NCI-H2196 (cell line): ENCODE measurements around the gene EYA2.

Experiments used
- DNase-seq: peaks from one replicate; lab custom pipeline; 2025; ENCODE audit not compliant: unreplicated experiment; lab: John Stamatoyannopoulos, UW

Gene EYA2

DNA sequence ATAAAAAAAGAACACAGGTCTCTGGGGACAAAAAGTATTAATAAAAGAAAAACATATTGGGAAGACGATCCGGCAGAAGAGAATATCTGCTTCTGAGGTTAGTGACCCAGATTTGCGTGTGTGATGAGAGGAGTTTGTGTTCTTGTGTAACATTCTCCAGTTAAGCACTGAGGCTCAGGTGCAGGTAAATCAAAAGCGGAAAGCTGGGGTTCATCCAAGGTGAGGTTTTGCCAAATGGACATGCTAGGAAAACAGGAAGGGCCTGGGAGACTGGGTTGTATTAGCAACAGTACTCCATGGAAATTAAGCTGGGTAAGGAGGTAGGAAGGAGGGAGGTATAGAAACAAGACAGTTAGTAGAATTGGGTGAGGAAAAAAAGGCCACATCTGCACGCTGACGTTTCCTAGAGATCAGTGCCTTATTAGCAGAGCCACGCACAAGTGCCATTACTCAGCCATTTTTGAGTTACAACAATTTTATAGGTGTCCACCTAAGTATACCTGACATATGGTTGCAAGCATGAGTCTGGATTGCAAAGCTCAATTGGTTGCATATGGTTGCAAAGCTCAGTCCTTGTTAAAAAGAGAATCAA lies 322.3 kb downstream of the EYA2 start:
- no peak for DNase-seq

DNA sequence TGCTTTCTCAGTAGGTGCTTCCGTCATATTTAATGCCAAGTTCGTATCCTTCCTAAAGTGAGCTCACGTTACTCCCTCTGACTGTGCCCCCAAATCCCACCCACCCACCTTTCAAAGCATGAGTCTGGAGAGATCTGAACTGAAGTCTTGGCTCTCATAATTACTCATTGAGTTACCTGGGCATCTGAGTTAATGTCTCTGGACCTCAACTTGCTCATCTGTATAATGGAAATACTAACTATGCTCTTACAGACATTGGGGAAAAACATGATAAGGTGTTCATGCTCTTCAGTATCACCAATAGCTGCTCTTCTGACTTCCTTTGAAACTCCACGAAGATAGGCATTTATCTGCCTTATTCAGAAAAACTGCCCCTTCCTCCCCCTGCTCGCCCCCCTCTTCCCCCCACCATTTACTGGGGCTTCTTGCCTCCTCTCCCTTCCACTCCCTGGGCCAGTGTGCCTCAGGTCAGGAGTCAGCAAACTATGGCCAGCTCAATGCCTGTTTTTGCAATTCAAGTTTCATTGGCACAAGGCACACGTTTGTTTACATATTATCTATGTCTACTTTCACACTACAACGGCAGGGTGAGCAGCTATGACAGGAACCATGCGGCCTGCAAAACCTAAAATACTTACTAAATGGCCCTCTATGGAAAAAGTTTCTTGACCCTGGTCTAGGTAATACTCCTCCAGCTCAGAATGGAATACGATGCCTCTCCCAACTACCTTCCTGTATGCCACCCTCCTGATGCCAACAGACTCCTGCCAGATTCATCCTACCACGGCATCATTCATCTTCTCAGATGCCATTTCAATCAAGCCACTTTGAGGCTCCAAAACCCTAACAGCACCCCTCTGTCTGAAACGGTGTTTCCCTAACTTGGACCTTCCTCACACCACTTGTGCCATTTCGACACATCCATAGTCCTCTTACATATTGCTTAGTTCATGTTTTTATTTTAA lies 323.1 kb downstream of the EYA2 start:
- no peak for DNase-seq

DNA sequence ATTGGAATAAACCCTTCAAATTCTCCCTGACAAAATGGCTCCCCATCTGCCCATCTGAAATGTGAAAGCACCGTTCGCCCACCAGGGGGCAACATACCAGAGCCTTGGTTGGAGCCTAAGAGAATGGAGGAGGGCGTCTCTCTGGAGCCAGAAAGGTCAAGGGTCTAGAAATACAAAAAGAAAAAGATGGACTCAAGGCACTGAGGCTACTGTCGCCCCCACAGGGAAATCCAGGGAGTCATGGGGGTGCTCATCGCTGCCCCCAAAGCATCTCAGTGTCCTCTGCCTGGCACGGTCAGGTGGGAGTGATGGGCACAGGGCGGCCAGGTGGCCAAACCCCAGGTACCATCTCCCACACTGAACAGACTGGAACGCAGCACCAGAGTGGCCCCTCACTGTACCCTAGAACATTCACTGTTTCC lies 325.5 kb downstream of the EYA2 start:
- peak; percentile 19 for DNase-seq

DNA sequence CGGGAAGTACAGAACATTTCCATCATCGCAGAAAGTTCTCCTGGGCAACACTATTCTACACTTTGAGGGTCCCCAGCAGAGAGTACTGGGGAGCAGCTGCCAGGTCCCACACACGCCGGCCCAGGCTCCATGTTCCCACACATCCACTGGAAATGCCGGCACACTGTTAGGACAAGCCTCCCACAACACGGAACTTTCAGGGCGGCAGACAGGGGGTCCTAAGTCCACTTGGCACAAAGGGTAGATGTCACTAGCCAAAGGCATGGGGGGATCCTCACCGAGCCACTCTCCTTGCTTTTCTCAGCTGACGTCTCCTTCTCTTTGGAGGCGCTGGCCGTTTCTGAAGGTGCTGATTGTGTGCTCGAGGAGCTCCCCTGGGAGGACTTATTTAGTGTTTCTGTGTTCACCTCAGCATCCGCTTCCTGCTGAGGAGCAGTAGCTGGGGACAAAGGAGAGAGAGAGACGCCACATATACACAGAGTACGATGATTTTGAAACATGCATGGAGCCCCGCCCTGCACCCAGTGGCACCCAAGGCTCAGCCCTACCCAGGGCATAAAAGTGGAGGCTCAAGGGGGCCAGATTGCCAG lies 326.5 kb downstream of the EYA2 start:
- no peak for DNase-seq

DNA sequence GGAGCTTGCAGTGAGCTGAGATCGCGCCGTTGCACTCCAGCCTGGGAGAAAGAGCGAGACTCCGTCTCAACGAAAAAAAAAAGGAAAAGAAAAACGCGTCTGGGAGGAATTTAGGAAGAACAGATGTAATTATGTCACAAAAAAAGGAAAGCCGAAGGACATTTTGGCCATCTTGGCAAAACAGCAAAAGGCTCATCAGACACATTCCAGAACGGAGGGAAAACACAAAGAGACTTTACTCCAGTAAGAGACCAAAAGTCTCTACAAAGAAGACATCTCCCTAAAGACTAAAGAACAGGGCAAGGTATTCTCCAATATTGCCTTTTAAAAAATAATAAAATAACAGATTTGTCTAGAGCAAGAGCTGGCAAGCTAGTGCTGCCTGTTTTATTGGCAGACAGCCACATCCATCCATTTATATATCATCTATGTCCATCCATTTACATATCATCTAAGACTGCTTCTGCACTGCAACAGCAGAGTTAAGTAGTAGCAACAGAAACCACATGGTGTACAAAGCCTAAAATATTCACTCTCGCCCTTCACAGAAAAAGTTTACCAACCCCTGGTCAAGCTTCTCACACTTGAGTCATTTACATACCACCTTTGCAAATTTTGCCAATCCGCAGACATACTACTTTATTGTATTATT lies 328.0 kb downstream of the EYA2 start:
- no peak for DNase-seq

DNA sequence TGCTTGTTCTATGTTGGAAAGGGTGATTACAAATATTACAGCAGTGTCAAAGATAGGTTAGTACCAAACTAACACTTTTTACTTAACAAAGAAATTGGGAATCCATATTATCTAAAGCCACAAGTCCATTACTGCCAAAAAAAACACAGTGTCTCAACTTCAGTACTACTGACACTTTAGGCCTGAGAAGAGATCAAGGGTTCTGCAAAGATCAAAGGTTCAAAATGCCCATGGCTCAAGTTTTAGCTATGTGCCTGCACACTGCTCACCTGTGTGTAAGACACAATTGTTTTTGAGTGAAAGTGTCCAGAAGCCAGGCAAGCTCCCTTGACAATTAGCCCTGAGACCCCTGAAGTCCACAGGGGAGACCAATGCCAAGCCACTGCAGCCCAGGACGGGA lies 329.3 kb downstream of the EYA2 start:
- no peak for DNase-seq

DNA sequence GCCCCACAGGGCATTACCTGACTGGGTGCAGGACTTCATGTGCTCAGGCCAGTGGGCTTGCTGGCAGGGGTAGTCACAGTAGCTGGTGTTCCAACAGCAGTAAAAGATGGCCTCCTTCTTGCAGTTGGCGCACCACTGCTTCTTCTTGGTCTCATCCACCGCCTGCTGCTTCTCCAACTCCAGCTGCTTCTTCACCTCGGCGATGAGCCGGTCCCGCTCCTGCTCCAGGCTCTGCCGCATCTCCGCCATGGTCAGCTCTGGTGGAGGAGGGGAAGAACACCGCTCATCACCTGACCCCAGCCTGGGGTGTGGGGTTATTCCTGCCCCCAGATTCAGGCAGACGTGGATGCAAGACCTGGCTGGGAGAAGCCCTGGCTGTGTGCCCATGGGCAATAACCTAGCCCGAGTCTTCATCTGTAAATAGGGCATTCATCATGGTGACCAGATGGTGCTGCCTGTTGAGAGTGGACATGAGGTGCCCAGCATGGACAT lies 329.7 kb downstream of the EYA2 start:
- DNase-seq = no peak

DNA sequence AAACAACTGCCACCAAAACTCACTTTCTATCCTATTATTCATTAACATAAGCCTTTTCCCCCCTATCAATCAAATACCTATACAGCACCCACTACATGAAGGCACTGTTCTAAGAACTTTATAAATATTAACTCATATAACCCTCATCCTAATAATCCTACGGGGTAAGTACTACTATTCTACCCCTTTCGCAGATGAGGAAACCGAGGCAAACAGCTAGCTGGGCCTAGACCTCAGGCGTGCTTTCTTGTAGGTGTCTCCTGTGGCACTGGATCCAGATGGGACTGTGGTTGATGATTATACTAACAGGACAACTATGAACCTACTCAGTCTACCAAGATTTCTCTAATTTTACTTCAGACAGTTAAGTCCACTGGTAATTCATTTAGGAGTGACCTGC lies 330.2 kb downstream of the EYA2 start:
- DNase-seq = no peak

DNA sequence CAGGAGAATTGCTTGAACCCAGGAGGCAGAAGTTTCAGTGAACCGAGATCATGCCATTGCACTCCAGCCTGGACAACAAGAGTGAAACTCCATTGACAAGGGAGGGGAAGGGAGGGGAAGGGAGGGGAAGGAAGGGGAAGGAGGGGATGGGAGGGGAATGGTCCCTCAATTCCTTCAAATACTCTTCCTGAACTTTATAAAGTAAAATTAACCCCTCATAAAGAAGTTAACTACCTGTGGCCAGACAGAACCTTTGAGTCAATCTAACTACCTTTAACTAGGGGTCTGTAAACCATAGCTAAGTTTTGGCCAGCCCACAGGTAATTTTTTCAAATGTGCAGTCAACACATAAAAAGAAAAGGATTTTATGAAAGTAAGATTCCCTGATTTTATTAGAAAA lies 330.8 kb downstream of the EYA2 start:
- no peak for DNase-seq

DNA sequence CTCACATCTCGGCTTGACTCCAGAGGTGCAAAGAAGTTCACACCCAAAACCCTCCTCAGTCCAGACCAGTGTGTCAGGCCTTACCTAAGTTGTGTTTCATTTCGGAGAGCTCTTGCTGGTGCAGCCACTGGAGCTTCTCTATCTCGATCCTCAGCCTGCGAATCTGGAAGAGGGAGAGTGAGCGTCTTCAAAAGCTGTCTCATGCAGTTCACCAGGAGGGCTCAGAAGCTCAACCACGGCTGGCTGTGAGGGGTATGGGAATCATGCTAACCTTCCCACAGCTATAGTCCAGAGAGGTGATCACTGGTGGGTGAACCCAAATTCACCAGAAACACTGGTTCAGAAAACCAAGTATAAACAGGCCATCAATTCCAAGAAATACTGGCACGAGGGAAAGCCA lies 332.5 kb downstream of the EYA2 start:
- no peak for DNase-seq

DNA sequence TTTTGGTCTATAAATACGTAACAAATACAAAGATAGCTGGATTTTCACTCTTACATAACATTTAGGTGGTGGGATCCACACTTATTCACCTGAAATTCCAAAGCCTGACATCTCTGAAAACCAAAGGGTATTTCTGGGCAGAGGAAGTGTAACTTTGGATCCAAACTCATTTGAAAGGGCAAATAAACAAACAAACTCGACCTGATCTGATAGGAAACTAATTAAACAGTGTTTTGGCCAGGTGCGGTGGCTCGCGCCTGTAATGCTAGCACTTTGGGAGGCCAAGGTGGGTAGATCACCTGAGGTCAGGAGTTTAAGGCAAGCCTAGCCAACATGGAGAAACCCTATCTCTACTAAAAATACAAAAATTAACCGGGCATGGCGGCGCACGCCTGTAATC lies 332.9 kb downstream of the EYA2 start:
- DNase-seq = no peak

DNA sequence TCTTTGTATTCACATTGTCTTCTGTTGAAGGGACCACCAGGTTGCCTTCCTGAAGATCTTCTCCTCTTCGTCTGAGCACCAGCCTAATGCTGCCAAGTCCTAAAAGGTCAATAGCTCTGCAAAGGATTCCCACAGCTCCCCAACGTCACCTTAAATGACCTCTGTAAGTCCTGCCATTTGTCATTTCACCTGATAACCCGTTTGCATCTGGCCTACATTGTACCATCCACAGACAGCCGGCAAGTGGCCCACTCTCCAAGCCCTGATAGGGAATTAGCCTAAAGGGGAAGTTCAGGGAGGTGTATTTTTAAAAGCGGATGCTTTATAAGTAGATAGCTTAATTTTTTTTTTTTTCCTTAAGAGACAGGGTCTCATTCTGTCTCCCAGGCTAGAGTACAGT lies 334.0 kb downstream of the EYA2 start:
- DNase-seq = no peak

DNA sequence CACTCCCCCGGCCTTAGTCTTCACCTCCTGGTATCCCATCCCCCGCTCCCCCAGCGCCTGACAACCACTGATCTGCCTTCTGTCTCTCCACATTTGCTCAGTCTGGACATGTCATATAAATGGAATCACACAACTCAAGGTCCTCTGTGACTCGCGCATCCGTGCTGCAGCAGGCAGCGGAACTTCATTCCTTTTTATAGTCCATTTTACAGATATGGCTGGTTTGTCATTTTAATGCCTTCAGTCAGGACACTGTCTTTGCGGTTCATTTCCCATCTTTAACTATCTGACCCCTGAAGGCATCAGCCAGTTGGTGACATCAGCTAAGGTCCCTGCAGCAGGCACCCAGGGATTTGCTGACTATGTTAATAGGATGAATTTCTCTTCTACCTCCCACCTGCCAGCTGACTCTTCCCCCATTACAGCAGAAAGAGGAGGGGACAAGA lies 336.2 kb downstream of the EYA2 start:
- DNase-seq = no peak

DNA sequence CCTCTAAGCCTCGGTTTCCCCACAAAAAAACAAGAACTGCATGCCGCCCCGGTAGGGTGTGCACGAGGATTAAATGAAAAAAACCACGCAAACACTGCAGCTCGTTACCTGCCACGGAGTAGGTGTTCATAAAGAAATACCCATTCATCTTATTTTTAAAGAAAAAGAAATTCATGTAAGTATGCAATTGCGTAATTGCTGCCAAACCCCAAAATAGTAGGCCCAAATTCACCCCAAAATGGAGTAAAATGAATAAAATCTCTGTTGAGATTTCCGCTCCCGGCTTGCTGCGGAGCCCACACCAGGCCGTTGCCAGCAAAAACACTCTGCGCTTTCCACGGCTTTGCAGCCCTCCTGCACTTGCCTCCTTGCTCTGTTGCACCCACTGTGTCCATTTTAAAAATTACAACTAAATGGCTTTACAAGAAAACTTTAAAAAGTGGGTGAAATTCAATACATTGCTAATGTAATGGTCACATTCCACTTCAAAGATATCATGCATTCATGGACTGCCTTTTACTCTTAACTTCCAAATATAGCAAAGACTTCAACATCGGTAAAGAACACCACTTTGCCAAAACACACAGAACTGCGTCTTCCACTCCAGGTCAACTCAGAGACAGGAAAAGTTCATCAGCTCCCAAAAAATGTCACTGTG lies 336.9 kb downstream of the EYA2 start:
- no peak for DNase-seq

DNA sequence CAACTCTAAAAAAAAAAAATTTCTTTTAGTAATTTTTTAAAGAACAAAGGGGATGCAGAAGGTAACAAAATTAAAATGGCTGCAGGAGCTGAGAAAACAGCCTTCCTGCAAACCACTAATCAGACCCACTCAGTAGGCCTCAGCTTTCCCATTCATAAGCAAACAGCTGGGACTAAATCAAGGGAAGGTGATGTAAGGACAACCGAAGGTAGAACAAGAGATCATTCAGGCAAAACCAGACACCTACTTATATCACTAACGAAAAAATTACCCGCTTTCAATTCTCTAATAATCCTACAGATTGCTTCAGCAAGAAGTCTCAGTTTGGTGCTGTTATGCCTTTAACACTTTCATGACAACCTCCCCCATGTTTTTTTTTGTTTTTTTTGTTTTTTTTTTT lies 337.9 kb downstream of the EYA2 start:
- DNase-seq = no peak

DNA sequence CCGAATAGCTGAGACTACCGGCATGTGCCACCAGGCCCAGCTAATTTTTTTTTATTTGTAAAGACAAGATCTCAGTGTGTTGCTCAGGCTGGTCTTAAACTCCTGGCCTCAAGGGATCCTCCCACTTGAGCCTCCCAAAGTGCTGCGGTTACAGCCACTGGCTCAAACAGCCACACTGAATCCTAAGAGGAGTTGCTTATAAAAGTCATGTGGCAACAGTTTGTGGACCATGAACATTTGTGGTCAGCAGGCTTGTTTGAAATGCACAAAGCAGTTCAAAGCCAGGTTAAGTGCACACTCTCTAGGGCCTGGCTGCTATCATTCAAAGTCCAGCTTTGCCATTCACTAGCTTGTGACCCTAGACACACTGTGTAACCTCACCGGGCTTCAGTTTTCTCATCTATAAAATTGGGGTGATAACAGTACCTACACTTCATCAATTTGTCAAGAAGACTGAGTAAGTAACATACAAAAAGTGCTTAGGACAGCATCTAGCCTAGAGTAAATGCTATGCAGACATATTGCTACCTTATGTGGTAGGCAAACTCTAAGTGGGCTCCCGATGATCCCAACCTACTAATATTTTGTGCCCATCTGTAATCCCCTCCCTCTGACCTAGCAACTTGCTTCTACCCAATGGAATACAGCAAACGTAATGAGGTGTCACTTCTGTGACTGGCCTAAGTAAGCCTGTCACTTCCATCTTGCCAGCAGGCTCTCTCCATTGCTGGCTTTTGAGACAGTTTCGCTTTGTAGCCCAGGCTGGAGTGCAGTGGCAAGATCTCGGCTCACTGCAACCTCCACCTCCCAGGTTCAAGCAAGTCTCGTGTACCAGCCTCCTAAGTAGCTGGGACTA lies 338.9 kb downstream of the EYA2 start:
- DNase-seq = no peak

DNA sequence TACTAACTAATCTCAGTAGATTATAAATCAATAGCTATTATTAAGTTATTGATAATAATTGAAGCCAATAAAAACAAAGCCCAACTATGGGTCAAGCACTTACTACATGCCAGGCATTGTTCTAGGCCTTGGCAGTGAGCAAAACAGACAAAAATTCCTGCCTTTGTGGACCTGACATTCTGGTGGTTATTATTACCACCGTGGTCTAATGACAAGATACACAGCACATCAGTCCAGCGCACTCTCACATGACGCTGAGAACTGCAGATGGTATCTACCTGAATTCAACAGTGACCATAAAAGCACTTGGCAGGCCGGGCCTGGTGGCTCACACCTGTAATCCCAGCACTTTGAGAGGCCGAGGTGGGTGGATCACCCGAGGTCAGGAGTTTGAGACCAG lies 340.5 kb downstream of the EYA2 start:
- no peak for DNase-seq

DNA sequence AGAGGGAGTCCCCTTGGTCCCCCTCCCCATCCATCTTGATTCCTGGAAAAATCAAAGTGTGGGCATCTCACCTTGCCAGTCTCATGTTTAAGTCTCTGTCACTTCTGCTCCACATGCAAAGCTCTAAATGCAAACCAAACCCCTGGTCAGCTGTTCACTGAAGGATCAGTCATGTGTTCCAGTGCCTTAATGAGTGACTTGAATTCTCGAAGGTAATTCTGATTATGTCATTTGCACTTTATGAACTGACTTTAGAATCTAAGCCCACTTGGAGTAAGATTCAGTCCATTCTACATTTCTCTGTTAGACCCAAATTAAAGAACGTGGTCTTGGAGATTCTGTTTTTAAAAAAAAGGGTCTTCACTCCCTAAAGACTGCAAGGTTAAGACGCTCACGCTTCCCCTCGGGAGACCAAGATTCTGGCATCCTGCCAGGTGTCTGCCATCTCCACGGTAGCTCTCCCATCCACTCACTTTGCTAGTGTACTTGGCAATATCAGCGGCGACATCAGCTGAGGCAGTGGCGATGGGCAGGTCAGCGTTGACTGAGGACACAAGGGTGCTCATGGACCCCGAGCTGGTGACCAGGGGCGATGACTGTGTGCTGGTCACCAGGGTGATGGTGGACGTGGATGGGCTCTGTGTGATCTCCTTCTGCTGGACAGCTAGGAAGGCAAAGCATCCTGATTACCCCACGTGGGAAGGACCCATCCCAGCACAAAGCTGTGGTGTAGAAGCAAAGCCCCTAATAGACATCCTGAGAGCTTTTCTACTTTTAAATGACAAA lies 341.4 kb downstream of the EYA2 start:
- DNase-seq = peak; percentile 7

DNA sequence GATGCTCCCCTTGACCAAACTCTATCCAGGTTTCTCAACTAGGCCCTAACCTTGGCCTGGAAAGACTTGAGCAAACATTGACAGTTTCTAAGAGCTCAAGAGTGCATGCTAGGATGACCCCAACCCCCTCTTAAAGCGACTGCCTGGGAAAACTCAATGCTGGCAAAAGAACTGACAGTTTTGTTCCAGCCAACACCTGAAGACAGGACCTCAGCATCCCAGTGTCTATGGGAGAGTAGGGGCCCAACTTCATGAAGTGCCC lies 341.9 kb downstream of the EYA2 start:
- DNase-seq = no peak

DNA sequence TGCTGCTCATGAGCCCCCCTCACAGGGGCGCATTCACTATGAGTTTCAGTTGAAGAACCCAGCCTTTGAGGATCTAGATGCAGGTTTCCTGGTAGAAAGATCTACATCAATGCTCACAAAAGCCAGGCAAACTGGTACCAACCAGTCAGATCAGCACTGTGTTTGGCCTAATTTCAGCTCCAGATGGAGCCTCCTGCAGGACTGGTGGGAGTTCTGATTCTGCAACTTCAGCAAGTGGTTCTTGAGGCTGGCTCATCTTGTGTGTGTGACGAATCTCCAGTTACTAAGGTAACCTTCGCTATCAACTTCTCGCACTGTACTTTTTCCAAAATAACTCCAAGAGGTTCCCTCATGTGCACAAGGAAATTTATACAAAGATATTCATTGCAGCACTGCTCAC lies 343.1 kb downstream of the EYA2 start:
- no peak for DNase-seq
